ENCODE data around the gene MARCHF5. TPM values are rescaled to one million over a fixed set of nuclear protein-coding genes. Genes with fewer than 3 reads are reported as not detected.
"Not testable (repeated sequence)": the region's sequence is repeated elsewhere in the genome, so short reads cannot be mapped to it uniquely, and the experiment has no call there.

Gene MARCHF5
- total and polyA plus RNA-seq, 8 donors, result 33.0 to 83.6 (median 68.2) TPM

DNA sequence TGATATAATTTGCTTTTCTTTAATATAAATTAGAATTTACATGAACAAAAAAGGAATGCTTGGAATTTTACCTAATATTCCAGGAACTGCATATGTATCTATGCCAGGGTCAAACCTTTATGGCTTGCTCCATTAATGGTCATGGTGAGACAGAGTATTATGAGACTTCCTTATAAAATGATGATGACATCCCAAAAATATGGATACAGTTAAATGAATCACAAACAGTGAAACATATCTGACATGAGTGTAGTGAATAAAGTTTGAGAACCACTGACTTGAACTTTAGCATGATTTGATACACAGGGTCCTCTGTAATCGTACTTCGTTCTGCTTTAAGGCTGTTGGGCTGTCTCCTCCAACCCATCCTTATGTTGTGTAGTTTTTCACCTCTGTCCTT is 51.8 kb downstream of the MARCHF5 start:
- TF ChIP-seq, protein P1, sequence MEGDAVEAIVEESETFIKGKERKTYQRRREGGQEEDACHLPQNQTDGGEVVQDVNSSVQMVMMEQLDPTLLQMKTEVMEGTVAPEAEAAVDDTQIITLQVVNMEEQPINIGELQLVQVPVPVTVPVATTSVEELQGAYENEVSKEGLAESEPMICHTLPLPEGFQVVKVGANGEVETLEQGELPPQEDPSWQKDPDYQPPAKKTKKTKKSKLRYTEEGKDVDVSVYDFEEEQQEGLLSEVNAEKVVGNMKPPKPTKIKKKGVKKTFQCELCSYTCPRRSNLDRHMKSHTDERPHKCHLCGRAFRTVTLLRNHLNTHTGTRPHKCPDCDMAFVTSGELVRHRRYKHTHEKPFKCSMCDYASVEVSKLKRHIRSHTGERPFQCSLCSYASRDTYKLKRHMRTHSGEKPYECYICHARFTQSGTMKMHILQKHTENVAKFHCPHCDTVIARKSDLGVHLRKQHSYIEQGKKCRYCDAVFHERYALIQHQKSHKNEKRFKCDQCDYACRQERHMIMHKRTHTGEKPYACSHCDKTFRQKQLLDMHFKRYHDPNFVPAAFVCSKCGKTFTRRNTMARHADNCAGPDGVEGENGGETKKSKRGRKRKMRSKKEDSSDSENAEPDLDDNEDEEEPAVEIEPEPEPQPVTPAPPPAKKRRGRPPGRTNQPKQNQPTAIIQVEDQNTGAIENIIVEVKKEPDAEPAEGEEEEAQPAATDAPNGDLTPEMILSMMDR (IDR thresholded peaks at IDR 0.05), result no peak
- intact Hi-C loops (cut with DNase I), result no loop called here
- no peak for ATAC-seq

GRCh38 chr10:92345575-92345974 is 54.6 kb downstream of the MARCHF5 start:
- DNase-seq; H3K4me1 ChIP-seq; ATAC-seq; intact Hi-C loops (cut with DNase I); H3K9me3 ChIP-seq; H3K4me3 ChIP-seq; H3K27ac ChIP-seq; H3K27me3 ChIP-seq: not testable (repeated sequence)
- peaks cover 0 to 74% of the 10 kb centered on the region in 2 donors for H3K36me3 ChIP-seq

More for the DNA sequence above, 51.8 kb downstream of the MARCHF5 start:
- peaks cover 0 to 50% of the 10 kb centered on the region in 2 donors for H3K36me3 ChIP-seq
- no peaks in the 10 kb centered on the region for H3K4me1 ChIP-seq
- H3K27me3 ChIP-seq, result no peaks in the 10 kb centered on the region
- H3K4me3 ChIP-seq, result no peak overlapping the region
- H3K27ac ChIP-seq, result no peak overlapping the region
- no peak for DNase-seq
- no peaks in the 10 kb centered on the region for H3K9me3 ChIP-seq

- H3K36me3 ChIP-seq, result peaks cover 0 to 67% of the 10 kb centered on the region in 2 donors
- H3K27ac ChIP-seq; ATAC-seq; H3K4me1 ChIP-seq; H3K27me3 ChIP-seq; intact Hi-C loops (cut with DNase I); H3K9me3 ChIP-seq; H3K4me3 ChIP-seq; DNase-seq: not testable (repeated sequence)
Observed at GRCh38 chr10:92347035-92347676, 56.2 kb downstream of the MARCHF5 start.

DNA sequence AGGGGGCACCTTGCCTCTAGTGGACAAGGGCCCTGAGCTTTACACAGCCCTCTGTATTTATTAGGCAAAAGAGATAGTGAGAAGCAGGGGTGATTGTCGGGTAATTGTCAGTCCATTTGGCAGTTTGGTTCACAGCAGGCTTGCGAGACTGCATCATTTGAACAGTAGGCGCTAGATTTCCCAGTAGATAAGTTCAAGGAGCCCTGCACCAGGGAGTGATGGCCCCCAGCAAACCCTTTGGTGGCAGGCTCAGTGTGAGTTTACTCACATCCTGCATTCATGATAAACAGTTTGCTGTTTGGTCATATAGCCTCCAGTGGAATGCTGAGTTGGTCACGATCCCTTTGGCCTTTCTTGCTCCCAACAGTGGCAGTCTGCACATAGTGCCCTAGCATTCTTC is 59.4 kb downstream of the MARCHF5 start:
- Histone ChIP-seq H3K27ac (no peak overlapping the region), H3K4me3 (no peak overlapping the region), H3K27me3 (no peaks in the 10 kb centered on the region), H3K4me1 (no peaks in the 10 kb centered on the region), H3K36me3 (peaks cover 0 to 39% of the 10 kb centered on the region in 2 donors), H3K9me3 (no peaks in the 10 kb centered on the region)
- intact Hi-C loops (cut with DNase I), result no loop called here
- no peak for DNase-seq
- ATAC-seq, result no peak
- TF ChIP-seq, protein P1 (IDR thresholded peaks at IDR 0.05), result no peak

GRCh38 chr10:92354587-92354986 is 63.6 kb downstream of the MARCHF5 start:
- Histone ChIP-seq H3K27ac (no peak overlapping the region), H3K36me3 (peaks cover 0 to 19% of the 10 kb centered on the region in 2 donors), H3K4me1 (no peaks in the 10 kb centered on the region), H3K27me3 (no peaks in the 10 kb centered on the region), H3K4me3 (no peak overlapping the region), H3K9me3 (no peaks in the 10 kb centered on the region)
- DNase-seq (no peak), ATAC-seq (no peak)
- intact Hi-C loops (cut with DNase I), result no loop called here
- TF ChIP-seq, protein P1 (IDR thresholded peaks at IDR 0.05), result no peak

DNA sequence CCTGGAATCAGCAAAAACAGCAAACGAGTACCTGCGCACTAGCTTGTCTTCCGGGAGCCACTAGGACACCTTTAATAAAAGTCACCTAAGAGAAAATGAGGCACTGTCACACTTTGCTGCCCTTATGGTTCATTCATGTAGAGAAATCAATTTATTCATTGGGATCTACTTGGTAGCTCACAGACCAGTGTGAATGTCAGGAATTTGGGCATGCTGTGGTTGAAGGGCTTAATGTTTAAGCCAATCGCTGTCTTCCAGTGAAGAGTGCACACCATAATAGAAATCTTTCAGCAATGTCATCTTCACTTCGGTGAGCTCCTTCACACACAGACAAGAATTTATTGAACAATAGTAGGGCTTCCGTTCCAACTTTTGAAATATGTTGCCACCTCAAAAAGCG is 65.1 kb downstream of the MARCHF5 start:
- peaks cover 0 to 3% of the 10 kb centered on the region in 2 donors for H3K9me3 ChIP-seq
- H3K36me3 ChIP-seq, result peaks cover 0 to 5% of the 10 kb centered on the region in 2 donors
- H3K27me3 ChIP-seq, result no peaks in the 10 kb centered on the region
- H3K4me1 ChIP-seq, result no peaks in the 10 kb centered on the region
- no peak overlapping the region for H3K27ac ChIP-seq
- no peak for ATAC-seq
- intact Hi-C loops (cut with DNase I), result no loop called here
- no peak overlapping the region for H3K4me3 ChIP-seq
- TF ChIP-seq, protein P1 (IDR thresholded peaks at IDR 0.05), result no peak
- no peak for DNase-seq
